Pons (tissue), 1 donor: Measurements from ENCODE around the gene MRPL57.
"Not testable (repeated sequence)": the region's sequence is repeated elsewhere in the genome, so short reads cannot be mapped to it uniquely, and the experiment has no call there.

Experiments
- DNase-seq: peaks from one replicate; pipeline ENCODE4 v3.0.0-alpha.2; 2016; ENCODE audit warnings: low spot score

The MRPL57 gene

DNA sequence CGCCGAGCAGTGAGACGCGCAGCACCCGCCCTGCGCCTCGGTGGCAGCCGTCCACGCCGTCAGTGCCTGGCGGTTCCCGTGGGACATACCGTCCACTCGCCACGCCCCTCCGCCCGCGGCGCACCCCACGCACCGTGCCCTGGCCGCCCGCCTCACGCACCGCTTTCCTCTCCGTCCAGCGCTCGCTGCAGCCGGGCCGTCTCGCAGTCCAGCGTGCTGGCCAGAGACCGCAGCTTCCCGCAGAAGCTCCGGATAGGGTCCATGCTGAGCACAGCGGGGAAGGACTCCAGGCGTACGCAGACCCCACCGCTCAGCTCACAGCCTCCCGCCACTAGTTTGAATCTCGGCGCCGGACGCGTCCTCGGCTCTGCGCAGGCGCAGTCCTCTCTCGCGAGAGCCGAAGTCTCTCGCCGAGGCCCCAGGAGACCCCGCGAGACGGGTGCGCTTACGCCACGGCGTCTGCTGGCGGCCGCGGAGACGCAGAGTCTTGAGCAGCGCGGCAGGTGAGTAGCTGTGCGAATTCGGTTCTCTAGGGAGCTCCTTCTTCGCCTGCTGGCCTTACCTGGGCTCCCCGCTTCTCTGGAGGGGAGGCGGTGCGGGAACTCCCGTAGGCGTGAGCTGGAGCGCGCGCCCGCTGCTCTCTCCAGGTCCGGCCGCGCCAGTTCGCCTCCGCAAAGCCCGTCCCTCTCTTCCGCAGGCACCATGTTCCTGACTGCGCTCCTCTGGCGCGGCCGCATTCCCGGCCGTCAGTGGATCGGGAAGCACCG is at the start of gene MRPL57, which contains the start of gene SKA3:
Gene MRPL57 (plus strand): TSS at position 444 of the 767 bp plus-strand sequence. CDS start 259 bp downstream, at position 703.
Gene SKA3 (minus strand): TSS at position 338 of the 767 bp plus-strand sequence. CDS start 75 bp downstream, at position 263.
- peak; percentile 88 for DNase-seq

DNA sequence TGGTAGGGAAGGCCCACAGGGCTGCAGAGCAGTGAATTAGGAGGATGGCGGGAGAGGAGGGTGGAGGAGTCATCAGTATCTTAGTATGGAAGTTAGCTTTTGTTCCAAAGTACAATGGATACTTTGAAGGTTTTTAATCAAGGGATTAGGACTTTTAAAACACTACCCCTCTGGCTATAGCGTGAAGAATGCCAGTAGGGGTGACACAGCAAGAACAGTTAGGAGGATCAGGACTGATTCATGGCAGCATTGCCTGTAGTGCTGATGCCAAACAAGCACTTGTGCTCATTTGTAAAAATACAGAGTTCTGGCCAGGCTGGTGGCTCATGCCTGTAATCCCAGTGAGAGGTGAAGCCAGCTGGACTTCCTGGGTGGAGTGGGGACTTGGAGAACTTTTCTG is 46.3 kb upstream of the MRPL57 start:
- DNase-seq, result no peak

DNA sequence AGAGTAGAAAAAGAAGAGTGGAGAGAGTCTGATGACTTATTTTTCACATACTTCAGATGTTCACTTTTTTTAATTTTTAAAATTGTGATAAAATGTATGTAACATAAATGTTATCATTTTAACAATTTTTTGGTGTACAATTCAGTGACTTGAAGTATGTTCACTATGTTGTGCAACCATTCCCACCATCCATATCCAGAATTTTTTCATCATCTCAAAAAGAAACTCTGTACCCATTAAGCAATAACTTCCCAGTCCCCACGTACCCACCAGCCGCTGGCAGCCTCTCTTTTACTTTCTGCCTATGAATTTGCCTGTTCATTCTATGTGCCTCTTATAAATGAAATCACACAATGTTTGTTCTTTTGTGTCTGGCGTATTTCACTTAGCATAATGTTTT is 43.4 kb upstream of the MRPL57 start:
- no peak for DNase-seq

DNA sequence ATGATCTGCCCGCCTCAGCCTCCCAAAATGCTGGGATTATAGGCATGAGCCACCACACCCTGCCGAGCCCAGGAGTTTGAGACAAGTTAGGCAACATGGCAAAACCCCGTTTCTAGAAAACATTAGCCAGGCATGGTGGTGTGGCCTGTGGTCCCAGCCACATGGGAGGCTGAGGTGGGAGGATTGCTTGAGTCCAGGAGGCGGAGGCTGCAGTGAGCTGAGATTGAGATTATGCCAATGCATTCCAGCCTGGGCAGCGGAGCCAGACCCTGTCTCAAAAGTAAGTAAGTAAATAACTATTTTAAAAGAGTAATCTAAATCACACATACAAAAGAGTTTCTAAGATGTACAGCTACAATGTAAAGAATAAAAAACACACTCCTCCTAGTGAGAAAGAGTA is 42.0 kb upstream of the MRPL57 start:
- no peak for DNase-seq

DNA sequence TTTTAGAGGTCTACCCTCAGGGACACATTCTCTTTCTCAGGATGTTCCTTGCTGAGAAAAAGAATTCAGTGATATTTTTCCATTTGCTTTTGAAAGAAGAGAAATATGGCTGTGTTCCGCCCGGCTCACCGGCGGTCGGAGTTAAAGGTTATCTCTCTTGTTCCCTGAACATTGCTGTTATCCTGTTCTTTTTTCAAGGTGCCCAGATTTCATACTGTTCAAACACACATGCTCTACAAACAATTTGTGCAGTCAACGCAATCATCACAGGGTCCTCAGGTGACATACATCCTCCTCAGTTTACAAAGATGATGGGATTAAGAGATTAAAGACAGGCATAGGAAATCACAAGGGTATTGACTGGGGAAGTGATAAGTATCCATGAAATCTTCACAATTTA is 40.6 kb upstream of the MRPL57 start:
- not testable (repeated sequence) for DNase-seq

DNA sequence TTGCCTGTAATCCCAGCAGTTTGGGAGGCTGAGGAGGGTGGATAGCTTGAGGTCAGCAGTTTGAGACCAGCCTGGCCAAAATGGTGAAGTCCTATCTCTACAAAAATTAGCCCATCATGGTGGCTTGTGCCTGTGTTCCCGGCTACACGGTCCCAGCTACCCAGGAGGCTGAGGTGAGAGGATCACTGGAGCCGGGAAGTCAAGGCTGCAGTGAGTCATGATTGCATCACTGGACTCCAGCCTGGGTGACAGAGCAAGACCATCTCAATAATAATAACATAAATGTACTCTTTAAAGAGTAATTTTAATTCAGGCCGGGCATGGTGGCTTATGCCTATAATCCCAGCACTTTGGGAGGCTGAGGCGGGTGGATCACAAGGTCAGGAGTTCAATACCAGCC is 38.8 kb upstream of the MRPL57 start:
- no peak for DNase-seq

DNA sequence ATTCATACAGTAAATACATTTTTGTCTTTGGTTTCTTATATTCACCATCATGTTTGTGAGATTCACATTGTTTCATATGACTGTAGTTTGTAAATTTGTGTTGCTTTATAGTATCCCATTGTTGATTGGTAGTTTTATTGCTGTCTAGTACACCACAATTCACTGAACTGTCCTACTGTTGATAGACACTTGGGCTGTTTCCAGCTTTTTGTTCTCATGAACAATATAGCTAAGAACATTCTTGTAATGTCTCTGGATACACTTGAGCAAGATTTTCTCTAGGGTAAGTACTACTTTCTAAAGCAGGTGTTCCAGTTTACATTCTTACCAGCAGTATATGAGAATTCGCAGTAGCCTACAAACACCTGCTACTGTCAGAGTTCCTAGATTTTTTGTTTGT is 37.9 kb upstream of the MRPL57 start:
- DNase-seq, result no peak

DNA sequence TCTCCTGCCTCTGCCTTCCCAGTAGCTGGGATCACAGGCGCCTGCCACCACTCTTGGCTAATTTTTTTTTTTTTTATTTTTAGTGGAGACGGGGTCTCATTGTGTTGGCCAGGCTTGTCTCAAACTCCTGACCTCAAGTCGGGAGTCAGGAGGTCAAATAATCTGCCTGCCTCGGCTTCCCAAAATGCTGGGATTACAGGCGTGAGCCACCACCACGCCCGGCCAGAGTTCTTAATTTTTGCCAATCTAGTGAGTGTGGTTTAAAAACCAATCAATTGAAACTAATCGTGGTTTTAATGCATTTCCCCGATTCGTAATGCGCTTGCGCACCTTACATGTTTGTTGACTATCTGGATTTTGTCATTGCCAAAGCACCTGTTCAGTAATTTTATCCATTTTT is 37.1 kb upstream of the MRPL57 start:
- no peak for DNase-seq

DNA sequence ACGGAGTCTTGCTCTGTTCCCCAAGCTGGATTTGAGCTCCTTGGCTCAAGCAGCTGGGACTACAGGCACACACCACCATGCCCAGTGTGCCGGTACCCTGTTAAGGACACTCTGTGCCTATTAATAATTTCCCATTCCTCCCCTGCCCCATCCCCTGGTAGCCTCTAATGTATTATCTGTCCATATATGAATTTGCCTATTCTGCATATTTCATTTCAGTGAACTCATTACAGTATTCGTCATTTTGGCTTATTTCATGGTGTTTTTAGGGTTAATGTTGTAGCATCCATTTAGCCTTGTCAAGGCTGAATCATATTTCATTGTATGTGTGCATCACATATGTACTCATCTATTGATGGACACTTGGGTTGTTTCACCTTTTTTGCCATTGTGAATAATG is 33.7 kb upstream of the MRPL57 start:
- no peak for DNase-seq

DNA sequence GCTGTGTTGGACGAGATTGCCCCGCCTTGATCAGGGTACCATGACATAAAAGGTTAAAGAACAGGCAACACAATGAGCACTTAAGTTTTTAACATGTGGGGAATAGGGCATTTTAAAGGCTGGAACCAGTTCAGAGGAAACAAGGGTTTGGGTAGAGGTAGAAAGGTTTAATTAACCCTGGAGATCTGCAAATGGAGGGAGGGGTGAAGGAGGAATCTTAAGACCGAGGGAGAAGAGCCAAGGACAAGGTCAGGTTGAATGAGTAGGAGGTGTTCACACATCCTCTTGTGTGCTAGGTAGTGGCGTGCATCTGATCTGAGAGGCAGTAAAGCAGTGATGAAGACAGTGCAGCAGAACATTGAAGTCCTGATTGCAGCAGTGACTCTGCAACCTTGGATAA is 28.6 kb upstream of the MRPL57 start:
- DNase-seq, result no peak

DNA sequence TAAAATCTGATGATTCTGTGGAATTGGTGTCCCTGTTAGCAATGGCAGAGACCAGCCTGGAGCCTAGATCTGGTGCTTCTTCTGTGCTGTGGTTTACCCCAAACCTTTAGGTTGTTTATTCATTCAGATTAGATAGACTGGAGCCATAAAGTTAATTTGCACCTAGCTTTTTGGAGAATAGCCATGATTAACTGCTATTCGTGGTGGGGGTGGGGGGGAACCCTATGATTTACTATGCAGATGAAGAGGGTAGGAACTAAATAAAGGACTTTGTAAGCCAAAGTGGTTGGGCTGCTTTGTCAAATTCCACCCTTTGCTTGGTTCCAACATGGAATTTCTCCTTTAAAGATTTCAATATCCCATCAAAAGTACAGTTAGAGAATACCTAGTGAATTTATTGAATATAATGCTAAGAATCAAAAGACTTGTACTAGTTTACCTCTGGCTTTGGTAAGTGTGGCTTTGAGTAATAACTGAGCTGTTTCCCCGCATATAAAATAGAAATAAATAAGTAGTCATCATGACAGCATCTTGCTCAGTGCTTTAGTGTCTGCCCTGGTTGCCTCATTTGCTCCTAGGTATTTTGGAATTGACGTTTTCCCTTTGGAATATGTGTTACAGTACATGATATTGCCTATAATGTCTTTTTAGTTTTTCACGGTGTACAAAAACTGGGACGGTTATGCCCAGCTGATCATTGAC is 27.8 kb upstream of the MRPL57 start:
- no peak for DNase-seq

DNA sequence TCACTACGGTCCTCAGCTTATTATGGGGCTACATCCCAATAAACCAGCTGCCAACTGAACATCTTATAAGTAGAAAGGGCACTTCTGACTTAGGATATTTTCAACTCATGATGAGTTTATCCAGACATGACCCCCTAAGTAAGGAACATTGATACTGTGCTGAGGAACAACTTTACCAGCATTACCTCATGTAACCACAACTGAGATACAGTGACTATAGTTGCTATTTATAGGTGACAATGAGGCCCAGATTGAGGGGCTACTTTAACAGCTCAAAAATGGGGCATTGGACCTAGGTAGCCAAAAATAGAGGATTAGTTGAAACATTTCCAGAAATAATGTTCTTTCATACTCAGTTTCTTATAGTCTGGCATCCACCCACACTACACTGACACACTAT is 26.9 kb upstream of the MRPL57 start:
- DNase-seq, result no peak

DNA sequence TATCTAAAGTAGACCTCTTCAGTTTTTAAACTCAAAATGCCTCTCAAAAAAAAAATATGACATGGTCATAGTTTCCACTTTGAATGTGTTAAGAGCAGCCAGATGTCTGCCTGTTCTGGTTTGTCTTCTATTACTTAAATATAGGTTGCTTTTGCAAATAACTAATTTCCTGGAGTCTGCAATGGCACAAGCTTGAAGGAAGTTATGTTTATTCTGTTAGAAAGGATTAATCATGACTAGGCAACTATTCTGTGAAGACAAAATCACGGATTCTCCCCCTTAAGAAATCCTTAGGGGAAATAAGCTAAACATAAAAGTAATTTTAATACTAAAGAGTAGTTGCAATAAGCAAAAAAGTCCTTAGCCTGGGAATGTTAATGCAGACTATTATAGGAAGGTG is 26.4 kb upstream of the MRPL57 start:
- DNase-seq, result no peak

DNA sequence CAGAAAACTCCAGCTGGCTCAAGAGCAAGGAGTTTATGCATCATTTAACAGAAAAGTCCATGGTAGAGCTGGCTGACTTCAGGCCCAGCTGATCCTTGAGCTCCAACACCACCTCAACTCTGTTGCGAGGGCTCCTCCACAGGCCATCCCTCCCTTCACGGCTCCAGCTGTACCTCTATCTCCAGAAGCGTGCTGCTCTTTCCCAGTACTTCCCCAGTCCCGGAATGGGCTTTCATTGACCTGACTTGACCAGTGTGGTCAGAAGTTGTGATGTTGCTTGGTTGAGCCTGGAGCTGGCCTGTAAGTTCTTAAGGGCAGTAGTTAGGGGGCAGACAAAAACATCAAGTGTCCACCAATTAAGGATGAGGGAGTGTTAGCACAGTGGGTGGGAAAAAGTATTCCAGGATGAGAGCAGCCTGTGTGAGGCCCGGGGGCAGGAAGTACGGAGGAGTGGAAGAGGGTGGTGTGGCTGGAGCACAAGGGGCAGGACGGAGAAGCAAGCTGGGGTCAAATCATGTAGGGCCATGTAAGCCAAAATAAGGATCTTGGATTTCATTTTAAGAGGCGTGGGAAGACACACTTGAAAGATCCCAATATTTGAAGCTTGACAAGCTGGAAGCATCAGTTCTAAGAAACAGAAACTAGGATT is 24.1 kb upstream of the MRPL57 start:
- no peak for DNase-seq

DNA sequence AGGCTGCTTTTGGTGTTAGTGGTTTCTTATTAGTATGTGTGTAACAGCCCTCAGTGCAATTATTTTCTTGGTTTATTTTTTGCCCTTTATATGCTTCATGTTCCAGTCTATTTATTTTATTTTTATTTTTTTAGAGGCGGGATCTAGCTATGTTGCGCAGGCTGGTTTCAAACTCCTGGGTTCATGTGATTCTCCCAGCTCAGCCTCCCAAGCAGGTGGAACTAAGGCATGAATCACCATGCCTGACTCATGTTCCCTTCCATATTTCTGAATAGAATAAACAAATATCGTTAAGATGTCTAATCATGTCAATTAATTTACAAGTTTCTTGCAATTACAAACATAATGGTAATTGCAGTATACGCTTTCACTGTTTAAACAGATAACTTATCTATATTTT is 11.8 kb upstream of the MRPL57 start:
- DNase-seq, result no peak

DNA sequence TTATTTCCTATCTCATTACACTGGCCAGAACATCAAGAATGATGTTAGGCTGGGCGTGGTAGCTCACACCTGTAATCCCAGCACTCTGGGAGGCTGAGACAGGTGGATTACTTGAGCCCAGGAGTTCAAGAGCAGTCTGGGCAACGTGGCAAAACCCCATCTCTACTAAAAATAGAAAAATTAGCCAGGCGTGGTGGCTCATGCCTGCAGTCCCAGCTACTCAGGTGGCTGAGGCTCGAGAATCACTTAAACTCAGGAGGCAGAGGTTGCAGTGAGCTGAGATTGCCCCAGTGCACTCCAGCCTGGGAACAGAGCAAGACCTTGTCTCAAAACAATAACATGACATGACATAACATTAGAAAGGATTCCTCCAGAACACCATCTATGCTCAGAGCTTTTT is 10.9 kb upstream of the MRPL57 start:
- not testable (repeated sequence) for DNase-seq

DNA sequence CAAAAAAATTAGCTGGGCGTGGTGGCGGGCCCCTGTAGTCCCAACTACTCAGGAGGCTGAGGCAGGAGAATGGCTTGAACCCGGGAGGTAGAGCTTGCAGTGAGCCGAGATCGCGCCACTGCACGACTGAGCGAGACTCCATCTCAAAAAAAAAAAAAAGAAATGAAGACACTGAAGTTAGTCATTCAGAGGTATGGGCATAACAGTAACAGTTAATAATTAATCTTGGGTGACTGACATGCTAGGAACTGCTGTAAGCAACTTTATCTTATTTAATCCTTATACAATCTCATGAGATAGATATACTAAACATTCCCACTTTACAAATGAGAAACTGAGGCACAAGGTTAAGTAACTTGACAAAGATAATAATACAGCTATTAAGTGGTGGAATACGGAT is 5.0 kb upstream of the MRPL57 start:
- no peak for DNase-seq

DNA sequence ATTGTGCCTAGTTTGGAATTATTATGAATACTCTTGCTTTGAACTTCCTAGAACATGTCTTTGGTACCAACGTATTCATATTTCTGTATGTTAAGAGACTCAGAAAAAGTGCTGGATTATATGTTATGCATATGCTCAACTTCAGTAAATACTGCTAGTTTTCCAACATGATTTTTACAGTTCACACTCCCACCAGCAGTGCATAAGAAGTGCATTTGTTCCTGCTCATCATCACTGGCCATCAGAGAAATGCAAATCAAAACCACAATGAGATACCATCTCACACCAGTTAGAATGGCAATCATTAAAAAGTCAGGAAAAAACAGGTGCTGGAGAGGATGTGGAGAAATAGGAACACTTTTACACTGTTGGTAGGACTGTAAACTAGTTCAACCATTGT is 2.7 kb upstream of the MRPL57 start:
- not testable (repeated sequence) for DNase-seq

DNA sequence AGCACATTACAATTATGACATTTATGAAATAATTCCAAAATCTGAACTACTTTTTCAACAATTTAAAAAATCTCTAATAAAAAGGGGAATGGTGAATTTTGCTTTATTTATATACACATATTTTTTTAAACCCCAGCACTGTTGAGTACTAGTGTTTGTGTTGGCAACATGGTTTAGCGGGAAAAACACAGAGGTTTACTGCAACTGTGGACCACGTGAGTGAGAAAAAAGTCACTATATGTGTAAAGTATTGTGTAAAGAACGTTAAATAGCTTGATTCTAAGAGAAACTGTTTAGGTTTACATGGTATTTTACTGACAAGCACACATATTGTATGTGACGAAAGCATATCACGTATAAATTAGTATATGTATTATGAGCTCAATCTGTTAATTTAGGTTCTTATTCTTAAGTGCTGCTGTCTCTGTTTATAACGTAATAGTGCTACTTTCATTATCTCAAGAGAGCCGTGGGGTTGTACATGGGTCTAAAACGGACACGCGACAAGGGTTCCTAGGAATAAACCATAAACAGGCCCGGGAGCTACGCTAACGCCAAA is 723 bp upstream of the MRPL57 start:
- DNase-seq, result peak; percentile 15

DNA sequence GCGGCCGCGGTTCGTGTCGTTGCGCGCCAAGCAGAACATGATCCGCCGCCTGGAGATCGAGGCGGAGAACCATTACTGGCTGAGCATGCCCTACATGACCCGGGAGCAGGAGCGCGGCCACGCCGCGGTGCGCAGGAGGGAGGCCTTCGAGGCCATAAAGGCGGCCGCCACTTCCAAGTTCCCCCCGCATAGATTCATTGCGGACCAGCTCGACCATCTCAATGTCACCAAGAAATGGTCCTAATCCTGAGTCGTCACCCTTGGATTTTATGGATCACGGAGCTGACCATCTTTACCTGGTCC is 475 bp downstream of the MRPL57 start:
- peak; percentile 14 for DNase-seq

DNA sequence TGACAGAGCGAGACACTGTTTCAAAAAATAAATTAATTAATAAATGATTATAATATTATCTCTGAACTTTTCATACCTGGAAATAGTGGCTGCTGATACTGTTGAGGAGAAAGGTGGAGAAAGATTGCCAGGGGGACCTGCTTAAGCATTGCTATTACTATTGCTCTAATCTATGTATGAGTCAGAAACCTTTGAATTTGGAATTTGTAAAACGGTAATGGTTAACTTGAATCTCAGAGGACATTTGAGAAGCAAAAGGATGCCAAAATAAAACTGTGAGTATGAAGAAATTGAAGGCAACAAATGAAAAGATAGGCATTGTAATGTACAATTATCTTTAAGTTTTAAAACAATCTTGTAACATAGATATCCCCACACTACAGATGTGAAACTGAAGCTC is 5.2 kb downstream of the MRPL57 start:
- no peak for DNase-seq

DNA sequence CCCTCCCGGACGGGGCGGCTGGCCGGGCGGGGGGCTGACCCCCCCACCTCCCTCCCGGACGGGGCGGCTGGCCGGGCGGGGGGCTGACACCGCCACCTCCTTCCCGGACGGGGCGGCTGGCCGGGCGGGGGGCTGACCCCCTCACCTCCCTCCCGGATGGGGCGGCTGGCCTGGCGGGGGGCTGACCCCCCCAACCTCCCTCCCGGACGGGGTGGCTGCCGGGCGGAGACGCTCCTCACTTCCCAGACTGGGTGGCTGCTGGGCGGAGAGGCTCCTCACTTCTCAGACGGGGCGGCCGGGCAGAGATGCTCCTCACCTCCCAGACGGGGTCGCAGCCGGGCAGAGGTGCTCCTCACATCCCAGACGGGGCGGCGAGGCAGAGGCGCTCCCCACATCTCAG is 10.0 kb downstream of the MRPL57 start:
- DNase-seq, result not testable (repeated sequence)

DNA sequence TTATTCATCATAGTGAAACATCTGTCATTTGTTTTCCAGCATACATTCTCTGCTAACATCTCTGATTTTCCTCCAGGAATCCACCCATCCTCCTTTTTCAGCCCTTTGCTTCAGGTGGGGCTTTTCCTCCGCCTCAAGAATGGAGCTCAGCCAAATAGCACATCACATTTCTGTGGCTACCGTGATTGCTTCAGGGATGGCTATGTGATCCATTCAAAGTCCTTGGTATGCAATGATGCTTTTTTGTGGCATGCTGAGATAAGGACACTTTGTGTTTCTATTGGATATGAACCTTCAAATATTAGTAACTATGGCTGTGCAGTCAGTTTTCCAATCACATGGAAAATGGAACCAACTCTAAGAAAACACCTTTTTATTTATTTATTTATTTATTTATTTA is 18.3 kb downstream of the MRPL57 start:
- not testable (repeated sequence) for DNase-seq
